HG02870 (cell line): Measurements from ENCODE around the gene KLF15.
"Not testable (repeated sequence)": the region's sequence is repeated elsewhere in the genome, so short reads cannot be mapped to it uniquely, and the experiment has no call there.

ENCODE experiments used
- ATAC-seq: cut with Tn5 transposase; IDR thresholded peaks from one replicate; pipeline ENCODE4 v1.9.1; 2021; ENCODE audit warnings: mild to moderate bottlenecking, moderate library complexity; ENCODE audit not compliant: unreplicated experiment

Gene KLF15

DNA sequence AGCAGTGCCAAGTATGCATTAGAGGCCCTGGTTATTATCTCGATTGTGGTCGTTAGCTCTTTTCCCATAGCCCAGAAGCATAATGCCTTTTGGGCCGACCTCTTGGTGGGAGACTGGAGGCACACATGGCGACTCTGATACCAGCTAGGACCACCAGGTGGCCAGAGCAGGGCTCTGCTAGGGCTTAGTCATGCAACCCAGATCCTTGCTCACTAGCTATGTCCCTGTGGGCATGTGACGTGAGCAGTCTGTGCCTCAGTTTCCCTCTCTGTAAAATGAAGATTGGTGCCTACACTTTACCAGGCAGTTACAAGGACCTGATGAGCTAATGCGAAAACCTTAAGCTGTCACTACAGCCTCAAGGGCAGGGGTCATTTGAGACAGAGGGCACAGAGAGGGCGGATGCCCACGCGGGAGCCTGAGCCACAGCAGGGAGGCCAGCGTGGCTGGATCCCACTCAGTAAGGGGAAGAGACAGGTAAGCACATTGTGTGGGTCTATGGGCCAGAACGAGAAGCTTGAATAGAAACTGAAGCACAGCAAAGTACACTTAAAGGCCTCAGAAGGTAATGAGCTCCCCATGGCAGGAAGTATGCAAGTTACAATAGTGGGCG, 8.8 kb downstream of the KLF15 start:
- ATAC-seq = no peak

DNA sequence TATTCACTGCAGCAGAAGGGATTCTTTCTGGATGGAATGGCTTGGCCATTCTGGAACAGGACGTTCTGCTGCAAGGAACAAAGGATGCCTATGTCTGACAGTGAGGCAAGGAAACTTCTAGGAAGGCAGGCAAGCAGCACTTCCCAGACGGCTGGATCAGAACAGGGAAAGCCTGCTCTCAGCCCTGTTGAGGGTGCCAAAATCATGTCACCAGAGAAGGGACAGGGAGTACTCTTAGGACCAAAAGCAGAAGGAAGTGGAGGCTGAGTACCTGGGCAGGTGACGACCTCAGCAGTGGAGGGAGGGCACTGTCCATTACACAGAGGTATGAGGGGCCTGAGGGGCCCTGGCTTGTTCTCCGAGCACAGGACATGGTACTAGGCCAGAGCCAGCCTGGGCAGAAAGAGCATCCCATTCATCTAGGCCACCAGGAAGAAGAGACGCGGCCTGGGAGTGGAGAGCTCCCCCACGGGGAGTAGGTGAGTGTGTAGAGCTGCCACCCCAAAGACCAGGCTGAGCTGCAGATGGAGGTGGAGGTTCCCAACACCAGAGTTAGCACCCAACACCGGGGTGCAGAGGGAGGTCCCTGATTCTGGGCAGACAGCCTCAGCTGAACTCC, 9.6 kb downstream of the KLF15 start:
- no peak for ATAC-seq

DNA sequence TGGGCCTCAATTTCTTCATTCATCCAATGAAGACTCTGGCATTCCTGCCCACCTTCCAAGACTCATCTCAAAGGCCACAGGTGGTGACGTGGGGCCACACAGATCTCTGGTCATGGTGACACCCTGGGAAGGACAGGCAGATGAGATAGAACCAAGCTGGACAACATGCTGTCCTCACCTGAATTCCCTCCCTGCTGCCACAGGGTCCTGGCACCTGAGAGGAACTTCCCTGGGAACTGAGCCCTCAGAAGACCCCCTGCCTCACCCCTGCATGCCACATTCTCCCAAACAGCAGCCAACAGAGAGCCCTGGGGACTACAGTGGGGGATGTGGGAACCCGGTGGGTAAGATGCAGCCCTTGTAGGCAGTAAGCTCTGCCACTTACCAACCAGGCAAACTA, 10.7 kb downstream of the KLF15 start:
- no peak for ATAC-seq

DNA sequence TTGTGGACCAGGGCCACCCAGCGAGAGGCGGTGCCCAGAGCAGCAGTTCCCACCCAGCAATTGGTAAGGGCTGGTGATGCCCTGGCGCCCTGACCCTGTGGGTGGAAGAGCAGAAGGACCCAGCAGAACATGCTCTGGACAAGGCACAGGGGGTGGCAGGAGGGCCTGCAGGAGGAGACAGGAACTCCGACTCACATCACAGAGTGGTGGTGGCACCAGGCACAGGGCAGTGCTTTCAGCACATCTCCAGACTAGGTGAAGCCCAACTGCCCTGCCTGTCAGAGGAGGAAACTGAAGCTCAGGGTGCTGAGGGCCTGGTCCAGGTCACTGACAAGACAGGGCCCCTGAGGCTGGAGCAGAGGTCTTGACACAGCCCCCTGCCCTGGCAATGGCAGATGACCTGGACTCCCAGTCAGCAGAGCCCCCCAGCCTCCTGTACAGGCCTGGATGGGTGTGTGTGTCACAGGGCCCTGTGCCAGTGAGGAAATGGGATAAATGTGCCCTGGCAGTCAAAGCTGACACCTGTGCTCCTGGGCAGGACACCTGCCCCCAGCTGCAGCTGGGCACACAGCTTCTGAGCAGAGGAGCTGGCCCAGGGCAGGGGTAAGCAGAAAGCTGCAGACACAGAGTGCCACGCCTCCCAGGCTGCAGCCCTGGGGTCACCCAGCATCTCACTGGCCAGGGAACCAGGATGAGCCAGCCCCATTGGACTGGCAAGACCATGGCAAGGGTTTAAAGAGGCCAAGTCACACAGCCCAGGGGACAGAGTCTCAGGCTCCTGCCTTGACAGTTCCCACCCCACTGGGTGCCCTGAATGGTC, 11.4 kb downstream of the KLF15 start:
- ATAC-seq = no peak

DNA sequence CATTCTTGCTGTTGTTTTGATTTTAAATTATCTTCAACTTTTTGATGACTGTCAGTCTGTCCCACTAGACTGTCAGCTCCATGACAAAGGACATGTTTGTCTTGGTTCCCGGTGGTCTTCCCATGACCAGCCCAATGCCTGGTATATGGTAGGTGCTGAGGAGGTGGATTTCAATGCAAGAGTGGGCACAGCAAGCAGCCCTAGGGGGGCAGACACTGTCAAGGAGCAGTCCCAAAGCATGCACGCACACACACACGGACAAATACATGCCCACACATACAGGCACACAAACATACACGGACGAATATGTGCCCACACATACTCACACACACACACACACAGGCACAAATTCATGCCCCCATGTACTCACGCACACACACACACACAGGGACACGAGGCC, 12.0 kb downstream of the KLF15 start:
- ATAC-seq = no peak

DNA sequence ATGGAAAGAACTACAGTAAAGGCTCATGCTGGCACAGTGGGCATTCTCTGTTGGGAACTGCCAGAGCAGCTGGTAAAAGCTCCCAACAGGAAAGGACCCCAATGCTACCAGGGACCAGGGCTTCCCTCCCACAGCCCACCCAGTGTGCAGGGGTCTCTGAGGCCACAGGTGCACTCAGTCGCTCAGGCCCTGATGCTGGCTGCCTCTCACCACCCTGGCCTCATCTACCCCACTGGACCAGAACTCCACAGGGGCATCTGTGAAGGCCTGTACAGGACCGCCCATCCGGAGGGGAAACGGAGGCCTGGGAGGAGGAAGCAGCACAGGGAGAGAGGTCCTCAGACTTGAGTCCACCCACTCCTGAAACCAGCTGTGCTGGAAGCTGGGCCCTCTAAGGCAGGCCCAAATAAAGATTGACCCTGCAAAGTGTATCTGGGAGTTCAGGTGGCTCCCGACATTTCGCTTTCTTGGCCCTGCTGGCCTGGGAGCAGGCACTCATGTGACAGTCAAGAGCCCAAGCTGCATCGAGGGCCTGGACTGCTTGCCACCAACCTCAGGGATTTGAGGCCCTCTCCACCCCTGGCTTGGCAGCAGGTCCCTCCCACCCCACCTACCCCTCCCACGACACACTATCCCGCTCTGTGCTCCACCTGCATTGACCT, 12.7 kb downstream of the KLF15 start:
- ATAC-seq = no peak

DNA sequence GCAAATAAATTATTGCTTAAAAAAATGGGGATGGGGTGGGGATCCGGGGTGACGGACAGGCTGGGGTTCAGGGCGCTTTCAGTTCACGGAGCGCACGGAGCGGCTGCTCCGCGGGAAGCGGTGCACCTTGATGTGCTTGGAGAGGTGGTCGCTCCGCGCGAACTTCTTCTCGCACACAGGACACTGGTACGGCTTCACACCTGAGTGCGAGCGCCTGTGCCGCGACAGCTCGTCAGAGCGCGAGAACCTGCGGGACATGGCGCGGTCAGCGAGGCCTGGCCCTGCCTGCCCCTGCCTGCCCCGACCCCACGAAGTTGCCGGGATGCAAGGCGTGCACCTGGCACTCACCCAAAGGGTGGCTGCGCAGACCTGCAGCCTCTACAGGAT, 13.6 kb downstream of the KLF15 start:
- ATAC-seq = no peak

DNA sequence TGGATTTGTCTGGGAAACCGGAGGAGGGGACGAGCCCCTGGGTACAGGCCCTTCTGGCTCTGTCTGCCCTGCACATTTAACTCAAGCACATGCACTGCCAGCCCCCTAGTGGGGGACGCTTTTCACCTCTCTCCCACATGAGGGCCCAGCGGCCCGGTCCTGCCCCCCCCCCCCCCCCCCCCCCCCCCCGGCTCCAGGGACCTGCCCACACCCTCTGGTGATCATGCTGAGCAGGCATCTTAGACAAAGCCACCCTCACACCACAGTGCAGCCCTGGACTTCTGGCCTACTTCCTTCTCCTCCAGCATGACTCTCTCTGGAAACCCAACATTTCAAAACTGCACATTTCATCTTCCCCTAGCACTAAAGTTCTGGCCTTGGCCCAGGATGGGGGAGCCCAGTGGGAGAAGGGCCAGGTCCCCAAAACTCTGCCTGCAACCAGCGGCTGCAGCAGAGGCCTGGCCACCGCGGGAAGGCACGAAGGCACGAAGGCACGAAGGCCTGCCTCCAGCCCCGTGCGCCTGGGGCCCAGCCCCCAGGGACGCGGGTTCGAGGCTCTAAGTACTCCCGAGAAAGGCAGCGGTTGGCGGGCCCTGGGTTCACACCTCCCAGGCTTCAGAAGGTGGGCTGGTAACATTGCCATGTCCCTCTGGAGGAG, 14.1 kb downstream of the KLF15 start:
- ATAC-seq = no peak

DNA sequence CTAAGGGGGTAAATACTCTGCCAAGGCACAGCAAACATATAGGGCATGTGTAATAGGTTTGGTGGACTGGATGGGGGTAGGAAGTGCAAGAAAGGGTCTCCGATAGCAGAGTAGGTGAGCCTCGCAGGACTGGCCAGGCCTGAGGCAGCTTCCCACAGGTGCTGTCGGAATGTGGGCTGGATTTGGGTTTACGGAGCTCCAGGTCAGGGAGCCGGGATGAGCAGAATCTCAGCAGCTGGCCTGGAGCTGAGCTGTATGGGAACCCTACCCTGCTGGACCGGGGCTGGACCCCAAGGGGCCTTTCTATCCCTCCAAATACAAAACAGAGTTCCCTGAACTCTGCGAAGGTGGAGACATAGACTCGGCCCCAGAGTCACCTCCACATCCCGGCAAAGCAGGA, 15.0 kb downstream of the KLF15 start:
- ATAC-seq = no peak

DNA sequence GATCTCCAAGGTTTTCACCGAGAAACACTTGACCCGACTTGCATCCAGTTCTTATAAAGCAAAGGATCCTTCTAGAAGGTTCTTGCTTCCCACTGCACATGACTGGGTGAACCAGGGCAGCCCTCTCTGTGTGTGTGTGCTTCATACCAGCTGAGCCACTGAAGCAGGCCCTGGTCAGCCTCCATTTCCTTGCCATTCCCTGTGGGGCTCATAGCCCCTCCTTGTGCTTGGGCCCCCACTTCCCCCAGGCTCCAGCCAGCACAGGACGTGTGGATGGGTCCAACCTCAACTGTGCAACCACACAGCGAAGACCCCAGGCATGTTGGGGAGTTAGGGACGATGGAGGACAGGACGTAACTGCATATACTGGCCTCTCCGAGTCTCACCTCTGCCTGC, 15.5 kb downstream of the KLF15 start:
- no peak for ATAC-seq

DNA sequence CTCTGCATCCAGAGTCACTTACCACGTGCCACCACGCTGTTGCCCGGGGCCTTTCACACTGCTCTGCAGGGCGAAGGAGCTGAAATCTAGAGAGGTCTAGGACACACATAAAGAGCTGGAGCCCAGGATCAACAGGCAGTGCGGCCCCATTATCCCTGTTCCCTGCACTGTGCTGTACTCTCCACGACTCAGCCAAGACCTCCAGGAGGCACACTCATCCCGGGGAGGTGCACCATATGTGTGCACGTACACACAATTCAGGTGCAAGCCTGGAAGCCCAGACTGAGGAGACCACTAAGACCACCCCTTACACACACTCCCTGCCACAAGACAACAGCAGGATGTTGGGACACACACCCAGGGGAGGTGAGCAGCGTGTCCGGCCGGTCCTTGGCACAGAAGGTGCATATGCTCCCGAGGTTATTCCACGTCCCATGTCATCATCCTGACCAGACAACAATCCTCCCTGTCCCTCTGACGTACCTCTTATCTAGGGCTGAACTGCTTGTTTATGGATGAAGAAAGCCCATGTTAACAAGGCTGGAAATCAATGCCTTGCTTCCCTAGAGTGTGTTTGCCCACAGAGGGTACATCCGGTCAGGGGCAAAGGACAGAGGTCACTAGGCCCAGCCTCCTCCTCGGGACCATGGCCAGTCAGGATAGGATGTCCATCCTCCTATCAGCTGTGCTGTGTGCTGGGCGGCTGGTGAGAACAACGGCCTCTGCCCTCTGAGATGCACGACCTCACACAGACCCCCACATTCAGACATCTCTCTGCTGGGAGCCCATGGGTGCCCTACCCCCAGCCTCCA, 16.1 kb downstream of the KLF15 start:
- ATAC-seq = no peak

DNA sequence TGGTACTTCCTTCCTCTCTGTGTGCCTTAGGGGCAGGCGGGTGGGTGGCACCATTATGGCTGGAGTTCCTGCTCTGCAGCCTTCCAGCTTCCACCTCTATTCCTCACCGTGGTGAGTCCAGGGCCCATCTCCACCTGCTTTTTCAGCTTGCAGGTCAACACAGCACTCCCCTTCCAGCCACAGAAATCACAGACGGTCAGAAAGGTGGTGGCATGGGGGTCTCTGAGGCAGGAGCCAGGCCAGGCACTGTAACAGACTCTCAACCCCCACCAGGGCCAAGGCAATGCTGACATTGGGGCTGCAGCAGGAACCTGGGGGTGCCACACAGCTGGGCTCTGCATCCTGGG, 16.6 kb downstream of the KLF15 start:
- no peak for ATAC-seq

DNA sequence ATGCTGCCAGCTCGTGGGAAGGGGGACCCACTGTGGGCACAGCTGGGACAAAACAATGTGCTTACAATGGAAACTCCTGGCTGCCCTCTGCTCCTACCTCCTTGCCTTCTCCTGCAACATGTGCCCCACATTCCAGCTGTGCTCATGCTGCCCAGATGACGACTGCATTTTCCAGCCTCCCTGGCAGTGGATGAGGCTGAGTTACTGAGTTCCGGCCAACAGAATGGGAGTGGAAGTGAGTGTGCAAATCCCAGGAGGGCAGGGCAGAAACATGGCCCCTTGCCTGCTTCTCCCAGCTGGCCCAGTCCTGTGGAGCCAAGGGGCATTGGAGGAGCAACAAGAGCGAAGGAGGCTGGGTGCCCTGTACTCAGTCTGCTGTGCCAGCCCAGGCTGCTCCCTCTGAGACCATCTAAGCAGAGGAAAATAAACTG, 17.1 kb downstream of the KLF15 start:
- ATAC-seq = no peak

DNA sequence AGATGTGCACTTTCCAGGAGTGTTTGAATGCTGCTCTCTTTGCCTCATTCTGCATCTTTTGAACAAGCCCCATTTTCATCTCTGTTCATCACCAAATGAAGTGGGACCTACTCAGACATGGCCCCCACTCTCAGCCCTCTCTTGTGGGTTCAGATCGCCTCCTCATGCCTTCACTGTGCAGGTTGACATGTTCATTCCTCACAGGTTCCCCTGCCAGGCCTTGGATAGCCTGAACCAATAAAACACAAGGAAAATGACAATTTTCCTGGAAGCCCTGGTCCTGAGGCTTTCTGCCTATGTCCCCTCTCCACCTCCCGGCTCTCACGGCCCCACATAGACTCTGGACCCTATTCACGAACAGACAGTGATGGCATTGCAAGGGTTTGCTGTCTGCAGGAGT, 17.7 kb downstream of the KLF15 start:
- no peak for ATAC-seq

DNA sequence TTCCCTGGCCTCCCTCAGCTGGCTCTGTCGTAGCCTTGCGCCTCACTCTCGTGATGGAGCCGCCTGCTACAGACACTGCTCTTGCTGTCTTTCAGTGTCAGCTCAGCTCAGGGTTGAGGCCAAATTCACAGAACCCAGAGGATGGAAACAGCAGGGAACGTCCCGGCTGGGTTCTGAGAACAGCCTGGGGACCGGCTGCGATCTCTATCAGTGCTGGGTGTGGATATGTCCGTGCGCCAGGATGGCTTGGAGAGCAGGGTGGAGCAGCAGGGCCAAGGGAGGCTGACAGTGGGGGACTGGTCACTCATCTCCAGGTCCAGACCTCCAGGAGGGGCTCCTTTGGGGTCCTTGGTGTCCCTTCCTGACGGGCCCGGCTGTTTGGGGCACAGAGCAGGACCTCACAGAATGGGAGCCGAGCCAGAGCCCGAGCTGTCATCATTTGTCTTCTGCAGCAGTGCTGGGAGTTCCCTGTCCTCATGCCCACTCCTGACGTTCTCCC, 18.4 kb downstream of the KLF15 start:
- ATAC-seq = no peak

DNA sequence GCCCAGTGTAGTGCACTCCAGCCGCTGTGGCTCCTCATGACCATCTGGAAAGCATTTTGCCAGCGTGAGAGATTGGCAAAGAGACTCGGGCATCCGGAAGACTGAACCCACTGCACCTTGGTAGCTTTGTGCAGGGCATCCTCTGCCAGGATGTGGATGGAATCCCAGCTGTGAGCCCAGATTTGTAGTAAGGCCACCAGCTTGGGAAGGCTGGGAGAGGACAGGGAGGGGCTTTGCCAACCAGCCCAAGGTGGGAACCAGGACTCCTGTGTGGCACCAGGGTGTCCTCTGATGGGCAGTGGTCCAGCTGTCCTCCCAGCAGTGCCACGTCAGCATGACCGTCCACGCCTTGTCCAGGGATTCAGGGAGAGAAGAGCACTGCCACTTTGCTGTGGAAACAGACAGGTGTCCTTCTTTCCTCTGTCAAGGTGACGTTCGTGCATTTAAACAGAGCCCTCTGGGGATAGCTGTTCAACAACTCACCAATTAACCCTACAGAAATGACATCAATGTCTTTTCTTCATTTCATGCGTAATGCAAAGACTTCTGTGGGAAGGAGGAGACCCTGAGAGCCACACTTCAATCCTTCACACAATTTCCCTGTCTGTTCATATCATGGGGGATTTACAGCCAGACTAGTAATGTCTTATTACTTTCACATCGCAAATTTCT, 19.1 kb downstream of the KLF15 start:
- no peak for ATAC-seq

DNA sequence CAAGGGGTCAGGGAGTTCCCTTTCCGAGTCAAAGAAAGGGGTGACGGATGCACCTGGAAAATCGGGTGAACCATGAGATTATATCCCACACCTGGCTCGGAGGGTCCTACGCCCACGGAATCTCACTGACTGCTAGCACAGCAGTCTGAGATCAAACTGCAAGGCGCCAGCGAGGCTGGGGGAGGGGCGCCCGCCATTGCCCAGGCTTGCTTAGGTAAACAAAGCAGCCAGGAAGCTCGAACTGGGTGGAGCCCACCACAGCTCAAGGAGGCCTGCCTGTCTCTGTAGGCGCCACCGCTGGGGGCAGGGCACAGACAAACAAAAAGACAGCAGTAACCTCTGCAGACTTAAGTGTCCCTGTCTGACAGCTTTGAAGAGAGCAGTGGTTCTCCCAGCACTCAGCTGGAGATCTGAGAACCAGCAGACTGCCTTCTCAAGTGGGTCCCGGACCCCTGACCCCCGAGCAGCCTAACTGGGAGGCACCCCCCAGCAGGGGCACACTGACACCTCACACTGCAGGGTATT, 25.3 kb downstream of the KLF15 start:
- not testable (repeated sequence) for ATAC-seq

DNA sequence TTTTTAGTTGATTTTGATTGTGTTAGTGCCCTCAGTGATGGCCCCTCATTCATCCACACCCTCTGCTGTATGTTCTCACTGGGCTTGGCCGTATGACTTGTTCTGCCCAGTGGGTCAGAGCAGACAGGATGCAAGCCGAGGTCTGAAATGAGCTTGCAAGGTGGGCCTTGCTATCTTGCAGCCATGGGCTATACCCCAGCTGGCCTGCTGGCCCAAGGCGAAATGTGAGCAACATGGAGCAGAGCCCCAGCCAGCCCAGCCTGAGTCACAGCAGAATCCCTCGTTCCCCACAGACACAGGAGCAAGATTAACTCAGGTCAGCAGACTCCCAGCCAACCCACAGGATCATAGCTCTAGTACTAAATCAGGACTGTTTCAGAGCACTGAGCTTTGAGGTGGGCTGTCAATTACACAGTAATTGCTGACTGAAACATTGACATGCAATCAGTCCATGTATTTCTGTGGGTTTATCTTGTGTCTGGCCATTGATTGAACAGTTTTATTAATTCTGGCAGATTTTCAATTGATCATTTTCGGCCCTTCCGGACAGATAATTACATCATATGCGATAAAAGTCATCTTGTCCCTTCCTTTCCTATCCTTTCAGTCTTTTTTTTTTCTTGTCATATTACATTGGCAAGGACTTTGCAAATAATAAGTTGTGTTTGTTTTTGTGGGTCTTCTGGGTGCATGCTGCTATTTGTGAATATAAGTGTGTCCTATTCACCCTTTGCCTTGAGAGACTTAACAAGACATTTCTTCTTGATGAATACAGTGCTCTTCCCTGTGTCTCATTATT, 27.1 kb downstream of the KLF15 start:
- ATAC-seq = no peak

DNA sequence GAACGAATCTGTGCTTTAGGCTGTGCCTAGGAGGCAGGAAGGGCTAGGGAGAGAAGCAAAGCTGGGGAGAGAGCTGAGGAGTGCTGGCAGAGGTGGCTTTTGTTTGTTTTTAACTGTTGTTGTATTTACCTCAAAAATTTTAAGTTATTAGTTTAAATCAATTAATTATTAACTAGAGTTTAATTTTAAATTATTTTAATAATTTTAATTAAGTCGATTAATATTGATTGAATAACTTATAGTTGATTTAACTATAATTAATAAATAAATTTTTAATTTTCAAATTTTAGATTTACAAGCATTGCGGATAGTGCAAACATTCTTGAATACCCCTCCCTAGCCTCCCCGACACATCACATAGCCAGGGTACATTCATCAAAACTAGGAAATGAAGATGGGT, 30.6 kb downstream of the KLF15 start:
- ATAC-seq = no peak
